GM21526 (cell line): ENCODE measurements around the gene FADS2.

Source experiments
- ATAC-seq: cut with Tn5 transposase; IDR thresholded peaks from one replicate; pipeline ENCODE4 v1.9.1; 2021; ENCODE audit warnings: moderate library complexity; ENCODE audit not compliant: unreplicated experiment, low FRiP score

FADS2 gene

DNA sequence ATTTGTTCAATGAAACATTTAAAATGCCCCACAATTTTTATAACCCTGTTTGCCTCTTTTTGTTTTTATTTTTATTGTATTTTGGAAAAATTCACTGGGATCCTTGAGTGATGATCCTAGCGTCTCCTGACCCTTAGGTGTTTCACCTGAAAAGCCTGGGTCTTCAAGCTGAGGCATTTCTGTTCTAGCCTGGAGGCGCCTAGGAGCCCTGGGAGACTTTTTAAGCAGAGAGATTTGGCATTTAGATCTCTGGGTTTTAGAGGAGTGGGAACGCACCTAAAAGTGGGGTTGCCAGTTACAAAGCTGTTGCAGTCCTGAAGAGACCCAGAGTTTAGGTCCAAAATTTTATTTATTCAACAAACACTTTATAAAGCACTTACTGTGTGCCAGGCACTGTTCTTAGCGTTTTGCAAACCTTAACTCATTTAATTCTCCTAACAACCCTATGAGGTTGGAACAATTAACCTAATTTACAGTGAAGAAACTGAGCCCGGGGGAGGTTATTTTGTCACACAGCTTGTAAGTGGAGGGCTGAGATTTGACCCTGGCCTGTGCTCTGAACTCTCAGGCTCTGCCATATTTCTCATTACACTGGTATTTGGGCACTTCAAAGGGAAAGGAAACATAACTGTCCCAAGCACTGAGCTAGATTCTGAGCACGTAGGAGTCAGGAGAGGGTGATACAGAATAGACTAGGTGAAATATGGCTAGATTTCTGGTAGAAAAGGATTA is 10.5 kb upstream of the FADS2 start:
- no peak for ATAC-seq

GRCh38 chr11:61820174-61820573 is 7.9 kb upstream of the FADS2 start:
- ATAC-seq, result no peak

DNA sequence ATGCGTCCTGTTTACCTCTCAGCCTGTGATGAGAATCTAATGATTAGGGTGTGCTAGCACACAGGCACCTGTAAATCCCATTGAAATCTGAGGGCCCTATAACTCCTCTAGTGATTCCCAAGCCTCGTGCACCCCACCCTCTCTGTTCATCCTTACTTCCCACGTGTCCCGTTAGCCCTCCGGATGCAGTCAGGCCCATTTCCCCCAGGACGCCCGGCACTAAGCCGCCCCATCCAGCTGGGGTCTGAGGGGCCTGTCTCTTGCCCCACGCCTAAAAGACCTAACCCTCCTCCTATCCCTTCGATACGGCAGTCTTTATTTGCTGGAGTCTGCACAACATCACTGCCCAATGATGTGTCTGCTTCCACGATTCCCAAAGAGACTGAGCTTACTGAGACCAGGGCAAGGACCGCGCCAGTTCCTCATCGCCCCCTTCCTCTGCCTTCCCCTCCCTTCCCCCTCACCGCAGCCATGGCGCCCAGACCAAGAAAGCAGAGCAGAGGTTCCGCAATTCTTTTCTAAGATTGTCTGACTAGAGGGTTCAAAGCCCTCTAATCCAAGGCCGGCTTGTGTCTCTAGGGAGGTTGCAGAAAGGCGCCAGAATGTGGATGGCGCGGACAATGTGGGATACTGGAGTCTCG is 1.1 kb upstream of the FADS2 start:
- peak; percentile 8 for ATAC-seq

DNA sequence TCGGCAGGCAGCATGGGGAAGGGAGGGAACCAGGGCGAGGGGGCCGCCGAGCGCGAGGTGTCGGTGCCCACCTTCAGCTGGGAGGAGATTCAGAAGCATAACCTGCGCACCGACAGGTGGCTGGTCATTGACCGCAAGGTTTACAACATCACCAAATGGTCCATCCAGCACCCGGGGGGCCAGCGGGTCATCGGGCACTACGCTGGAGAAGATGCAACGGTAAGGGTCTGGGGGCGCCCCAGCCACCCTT is 204 bp downstream of the FADS2 start:
- ATAC-seq, result peak; percentile 2

DNA sequence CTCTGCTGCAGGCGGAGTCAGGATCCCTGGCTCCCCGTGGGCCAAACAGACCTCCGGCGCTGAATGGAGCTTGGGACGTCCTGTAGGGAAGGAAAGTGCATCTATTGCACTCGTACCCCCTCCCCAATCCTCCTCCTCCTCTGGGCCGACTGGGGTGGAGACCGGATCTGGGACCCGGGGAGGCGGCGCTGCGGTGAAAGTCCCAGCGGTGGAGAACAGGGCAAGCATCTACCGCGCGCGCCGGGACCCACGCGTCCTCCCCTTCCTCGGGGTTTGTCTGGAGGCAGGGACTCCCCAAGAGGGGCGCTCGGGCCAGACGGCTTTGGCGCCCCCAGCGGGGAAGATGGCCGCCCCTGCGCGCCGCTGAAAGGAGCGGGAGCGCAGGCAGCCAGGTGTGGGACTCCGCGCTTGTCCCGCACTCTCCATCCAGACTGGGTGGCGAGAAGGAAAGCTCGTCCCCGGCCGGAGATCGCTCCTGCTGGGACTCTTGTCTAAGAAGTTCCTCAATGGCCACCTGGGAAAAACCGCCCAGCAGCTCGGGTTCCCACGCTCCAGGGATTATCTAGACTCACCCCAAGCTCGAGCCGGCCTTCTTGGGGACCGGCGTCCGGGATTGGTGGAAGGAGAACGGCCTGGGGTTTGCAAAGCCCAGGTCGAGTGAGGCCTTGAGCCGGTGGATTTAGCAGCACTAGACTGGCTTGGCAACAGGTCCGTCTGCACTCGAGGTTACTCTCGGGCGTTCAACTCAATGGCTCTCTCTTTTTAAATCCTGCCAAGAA is 718 bp downstream of the FADS2 start:
- ATAC-seq, result no peak

GRCh38 chr11:61829806-61830205 is 1.7 kb downstream of the FADS2 start:
- no peak for ATAC-seq

DNA sequence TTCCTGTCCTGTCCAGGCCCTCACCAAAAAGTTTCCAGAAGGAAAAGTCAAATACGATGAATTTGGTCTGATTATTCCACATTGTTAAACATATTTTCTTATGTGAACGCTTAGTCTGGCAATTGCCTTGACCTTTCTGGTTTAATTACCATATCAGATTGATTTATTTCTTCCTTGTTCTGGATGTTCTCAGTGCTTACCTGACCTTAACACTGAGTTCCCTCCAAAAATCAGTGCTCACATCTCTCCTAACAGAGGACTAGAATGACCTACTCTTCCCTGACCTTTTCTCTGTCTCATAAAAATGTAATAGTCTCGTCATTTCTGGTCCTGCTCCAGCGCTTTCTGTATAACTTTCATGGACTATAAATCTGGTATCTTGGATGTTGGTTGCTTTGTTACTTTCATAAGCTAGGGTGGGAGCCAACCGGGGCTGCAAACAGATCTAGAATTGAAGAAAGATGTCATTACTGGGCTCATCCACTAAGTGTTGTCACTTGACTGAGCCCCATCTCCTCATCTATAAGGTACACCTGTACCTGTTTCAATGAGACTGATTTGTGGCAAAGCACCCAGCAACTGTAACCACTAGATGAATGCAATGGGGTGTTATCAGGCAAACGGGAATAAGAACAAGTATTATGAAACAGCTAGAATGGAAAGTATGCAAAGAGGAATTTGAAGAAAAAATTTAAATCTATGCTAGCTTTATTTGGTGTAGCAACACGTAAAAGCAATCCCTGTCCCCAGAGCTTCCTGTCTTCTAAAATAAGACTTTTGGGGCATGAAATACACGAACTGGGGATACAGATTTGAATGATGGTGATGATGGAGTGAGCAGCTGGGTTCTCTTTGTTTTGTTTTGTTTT is 2.4 kb downstream of the FADS2 start:
- no peak for ATAC-seq

DNA sequence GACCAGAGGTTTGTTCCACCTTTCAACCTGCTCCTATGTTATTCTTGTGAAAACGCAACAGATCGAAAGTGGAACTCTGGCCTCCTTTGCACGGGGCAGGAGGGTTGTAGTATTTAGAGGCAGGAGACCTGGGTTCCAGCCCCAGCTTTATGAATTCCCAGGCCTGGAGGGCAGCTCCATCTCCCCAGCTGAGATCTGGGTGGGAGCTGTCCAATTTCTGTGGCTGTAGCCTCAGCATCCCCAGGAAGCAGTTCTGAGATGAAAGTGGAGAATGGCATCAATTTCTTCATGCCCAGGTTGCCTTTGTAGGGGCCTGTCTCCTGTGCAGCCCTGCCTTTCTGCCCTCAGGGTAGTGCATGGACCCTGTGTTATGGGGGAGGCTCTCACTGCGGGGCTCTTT is 4.1 kb downstream of the FADS2 start:
- ATAC-seq, result no peak

- ATAC-seq, result no peak
These were observed 4.7 kb downstream of the FADS2 start for GRCh38 chr11:61832754-61833153.

- ATAC-seq, result no peak
These were observed 5.4 kb downstream of the FADS2 start for GRCh38 chr11:61833471-61833870.

DNA sequence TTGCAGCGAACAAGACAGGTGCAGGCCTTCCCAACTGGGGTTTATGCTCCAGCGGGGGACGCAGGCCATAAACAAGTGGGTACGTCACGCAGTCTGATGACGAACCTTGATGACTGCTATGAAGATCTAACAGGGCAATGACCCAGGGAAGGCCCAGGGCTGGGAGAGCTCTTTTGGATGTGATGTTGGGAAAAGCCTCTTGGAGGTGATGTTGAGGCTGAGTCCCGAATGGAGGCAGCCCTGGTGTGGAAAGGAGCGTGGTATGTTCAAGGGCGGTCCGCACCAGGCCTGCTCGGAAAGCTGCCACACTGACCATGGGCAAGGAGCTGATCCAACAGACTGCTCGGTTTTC is 5.8 kb downstream of the FADS2 start:
- no peak for ATAC-seq

- peak; percentile 80 for ATAC-seq
These were observed 6.4 kb downstream of the FADS2 start for GRCh38 chr11:61834278-61835048.

DNA sequence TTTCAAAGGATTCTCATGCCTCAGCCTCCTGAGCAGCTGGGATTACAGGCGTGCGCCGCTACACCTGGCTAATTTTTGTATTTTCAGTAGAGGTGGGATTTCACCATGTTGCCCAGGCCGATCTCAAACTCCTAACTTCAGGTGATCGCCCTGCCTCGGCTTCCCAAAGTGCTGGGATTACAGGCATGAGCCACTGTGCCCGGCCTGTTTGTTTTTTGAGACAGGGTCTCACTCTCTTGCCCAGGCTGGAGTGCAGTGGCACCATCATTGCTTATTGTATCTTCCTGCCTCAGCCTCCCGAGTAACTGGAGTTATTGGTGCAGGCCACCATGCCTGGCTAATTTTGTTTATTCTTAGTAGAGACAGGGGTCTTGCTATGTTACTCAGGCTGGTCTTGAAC is 8.1 kb downstream of the FADS2 start:
- ATAC-seq, result no peak

DNA sequence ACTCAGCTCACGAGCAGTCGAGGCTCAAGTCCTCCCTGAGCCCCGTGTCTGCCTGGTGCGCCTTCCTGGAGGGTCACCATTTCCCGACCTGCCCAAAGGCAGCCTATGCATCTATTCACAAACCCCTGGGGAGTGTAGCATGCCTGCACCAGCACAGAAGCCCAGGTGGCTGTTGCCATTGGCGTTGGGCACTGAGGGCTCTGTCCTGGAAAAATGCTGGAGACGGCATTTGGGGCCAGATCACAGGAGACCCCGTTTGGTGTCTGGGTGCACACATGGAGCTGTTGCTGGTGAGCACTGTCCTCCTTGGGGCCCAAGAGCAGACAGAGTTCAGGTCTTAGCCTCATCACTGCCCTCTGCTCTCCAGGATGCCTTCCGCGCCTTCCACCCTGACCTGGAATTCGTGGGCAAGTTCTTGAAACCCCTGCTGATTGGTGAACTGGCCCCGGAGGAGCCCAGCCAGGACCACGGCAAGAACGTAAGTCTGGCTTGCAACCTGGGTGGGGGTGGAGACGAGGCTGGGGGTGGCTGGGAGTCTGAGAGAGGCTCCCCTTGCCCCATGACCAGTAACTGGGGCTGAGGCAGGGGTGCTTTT is 9.4 kb downstream of the FADS2 start:
- no peak for ATAC-seq

DNA sequence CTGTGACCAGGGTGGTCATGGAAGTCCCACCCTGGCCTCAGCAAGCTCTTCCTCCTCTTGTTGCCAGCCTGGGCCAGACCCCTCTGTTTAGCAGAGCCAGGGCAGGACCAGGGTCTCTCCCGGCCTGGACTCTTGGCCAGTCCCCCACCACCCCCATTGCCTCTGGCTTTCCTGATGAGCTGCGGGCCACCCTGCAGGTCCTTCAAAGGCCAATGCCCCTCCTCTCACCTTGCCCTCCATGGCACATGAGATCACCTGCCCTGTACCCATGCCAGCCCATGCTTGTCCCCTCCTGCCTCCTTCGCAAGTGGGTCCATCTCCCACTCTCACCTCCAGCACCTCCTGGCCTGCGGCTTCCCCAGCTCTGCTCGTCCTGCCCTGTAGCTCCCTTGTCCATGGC is 10.4 kb downstream of the FADS2 start:
- ATAC-seq, result no peak

DNA sequence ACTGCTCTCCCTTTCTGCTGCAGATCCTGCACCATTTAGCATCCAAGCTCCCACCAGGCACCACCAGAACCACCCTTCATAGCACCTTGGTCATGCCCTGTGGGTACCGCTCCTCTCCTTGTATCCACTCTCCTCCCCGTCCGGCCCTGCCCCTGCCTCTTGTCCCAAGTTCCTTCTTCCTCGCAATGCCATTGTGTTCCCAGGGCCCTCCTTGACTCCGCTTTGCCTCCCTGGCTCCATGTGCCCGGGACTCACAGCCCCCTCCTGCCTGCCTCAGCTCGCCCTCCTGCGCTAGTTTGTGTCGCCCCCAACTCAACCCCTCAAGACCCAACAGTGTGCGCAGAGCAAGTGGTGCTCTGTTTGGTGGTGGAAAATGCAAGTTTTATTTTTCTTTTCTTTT is 10.8 kb downstream of the FADS2 start:
- ATAC-seq, result no peak

DNA sequence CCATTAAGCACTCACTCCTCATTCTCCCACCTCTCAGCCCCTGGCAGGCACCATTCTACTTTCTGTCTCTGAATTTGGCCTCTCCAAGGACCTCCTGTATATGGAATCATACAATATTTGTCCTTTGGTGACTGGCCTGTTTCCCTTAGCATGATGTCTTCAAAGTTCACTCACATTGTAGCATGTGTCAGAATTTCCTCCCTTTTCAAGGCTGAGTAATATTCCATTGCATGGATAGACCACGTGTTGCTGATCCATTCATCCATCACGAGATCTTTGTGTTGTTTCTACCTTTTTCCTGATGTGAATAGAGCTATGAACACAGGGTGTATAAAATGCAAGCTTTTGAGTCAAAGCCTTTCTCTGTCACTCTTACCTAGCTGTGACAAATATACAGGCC is 11.6 kb downstream of the FADS2 start:
- no peak for ATAC-seq

DNA sequence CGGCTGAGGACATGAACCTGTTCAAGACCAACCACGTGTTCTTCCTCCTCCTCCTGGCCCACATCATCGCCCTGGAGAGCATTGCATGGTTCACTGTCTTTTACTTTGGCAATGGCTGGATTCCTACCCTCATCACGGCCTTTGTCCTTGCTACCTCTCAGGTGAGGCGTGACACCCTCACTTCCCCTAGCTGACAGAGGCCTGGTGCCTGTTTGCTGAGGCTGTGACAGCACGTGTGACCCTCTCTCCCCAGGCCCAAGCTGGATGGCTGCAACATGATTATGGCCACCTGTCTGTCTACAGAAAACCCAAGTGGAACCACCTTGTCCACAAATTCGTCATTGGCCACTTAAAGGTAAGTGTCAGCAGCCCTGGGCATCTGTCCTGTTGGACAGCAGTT is 12.3 kb downstream of the FADS2 start:
- ATAC-seq, result no peak

DNA sequence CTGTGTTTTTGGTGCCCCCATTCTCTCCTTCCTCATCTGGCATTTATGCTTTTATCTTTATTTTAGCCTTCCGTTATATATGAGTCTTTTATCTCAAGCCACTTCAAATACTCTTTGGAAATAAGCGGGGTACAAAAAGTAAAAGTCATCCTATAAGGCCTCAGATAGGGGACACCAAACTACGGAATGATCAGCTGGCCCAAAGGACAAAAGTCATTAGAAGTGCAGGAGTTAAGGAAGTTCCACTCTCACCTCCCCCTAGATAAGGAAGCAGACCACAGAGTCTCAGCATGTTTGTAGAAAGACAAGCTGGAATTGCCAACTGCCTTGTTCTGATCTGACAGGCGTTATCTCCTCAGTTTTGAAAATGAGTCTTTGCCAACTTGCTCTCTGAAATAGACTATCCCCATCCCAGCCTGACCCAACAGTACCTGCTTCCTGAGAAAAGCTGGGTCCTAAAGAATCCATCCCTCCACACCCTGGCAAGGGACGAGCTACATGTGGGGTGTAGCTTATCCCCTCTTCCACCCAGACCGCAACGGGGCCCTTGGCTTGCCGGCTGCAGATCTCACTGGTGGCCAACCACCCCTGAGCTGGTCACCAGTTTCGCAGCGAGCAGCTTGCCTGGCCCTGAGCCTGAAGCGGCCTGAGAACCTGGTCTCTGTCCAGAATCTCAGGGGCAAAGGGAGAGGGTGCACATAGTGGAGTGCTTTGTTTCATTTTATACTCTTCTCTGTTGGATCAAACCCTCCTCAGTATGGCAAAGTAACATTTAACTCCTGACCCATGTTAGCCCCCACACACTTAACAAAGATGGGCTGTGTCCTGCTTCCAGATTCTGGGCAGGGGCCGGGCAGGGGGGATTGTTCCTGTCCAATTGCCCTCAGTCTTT is 13.8 kb downstream of the FADS2 start:
- ATAC-seq, result no peak
